GM19238 (cell line): ENCODE measurements around the gene GNB2.

Source experiments
- DNase-seq: peaks from one replicate; pipeline ENCODE4 v3.0.0; 2011; ENCODE audit warnings: low spot score; ENCODE audit not compliant: insufficient read length

The GNB2 gene

DNA sequence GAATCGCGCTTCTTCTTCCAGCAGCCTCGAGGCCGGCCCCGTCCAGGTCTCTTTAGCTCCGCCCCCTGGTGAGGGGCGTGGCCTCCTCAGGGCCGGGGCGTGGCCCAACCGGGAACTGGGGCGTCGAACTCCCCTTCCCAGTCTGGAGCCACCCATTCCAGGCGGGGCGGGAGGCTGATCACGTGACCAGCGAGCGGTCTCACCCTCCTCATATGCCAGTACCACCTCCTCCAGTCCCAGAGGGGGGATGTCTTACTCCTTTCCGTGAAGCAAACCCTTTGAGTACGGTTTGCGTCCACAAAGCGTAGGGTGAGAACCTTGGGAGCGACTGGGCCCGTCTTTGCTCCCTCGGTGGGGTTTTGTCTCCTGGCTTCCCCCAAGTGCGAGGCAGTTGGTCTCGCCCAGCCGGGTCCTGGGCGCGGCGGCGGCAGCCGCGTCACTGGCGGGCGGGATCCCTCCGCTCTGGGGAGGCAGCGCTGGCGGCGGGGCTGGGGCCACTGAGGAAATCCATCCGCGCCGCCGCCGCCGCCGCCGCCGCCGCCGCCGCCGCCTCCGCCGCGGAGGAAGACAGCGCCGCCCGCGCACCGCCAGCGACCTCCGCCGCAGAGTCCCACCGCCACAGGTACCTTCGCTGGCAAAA, at the start of gene GNB2:
TSS of gene GNB2 (plus strand) at position 439 of the 640 bp plus-strand sequence. CDS start 2,526 bp downstream, outside the sequence.
- DNase-seq, result peak; percentile 95

DNA sequence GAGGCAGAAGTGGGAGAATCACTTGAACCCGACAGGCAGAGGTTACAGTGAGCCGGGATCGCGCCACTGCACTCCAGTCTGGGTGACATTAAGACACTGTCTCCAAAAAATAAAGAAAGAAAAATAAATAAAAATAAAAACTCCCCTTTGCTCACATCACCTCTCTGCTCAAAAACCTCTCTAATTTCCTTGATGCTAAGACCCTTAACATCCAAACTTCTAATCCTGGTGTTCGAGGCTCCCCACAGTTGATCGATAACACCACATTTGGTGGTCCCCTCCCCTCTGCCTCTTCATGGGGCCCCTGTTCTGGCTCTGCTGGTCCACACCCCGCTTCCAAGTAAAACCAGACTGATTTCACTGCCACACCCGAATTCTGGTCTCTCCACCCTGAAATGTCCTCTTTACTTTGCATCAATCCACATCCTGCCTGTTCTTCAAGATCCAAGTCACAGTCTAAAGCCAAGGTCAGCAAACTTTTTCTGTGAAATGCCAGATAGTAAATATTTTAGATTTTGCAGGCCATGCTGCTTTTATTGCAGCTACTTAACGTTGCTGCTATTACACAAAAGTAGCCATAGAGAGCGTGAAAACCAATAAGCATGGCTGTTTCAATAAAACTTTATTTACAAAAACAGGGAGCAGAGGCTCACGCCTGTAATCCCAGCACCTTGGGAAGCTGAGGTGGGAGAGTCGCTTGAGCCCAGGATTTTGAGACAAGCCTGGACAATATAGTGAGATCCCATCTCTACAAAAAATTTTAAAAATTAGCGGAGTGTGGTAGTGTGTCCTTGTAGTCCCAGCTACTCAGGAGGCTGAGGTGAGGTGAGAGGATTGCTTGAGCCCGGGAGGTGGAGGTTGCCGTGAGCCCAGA, 49.4 kb upstream of the GNB2 start:
- no peak for DNase-seq

DNA sequence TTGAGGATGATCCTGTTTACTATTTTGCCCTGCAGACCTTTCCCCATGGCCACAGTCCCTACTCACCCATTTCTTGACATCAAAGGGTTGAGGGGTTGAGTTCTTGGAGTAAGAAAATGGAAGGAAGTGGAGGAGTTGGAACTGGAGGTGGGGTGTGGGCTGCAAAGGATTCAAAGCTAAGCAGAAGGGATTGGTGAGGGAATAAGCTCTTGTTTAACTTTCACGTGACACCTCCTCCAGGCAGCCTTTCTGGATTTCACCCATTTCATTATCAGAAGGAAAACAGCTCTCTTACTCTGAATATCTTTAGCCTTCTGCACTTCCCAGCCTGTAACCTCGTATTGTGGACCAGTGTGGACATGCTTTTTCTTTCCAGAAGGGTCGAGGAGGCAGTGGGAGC, 47.5 kb upstream of the GNB2 start:
- no peak for DNase-seq

DNA sequence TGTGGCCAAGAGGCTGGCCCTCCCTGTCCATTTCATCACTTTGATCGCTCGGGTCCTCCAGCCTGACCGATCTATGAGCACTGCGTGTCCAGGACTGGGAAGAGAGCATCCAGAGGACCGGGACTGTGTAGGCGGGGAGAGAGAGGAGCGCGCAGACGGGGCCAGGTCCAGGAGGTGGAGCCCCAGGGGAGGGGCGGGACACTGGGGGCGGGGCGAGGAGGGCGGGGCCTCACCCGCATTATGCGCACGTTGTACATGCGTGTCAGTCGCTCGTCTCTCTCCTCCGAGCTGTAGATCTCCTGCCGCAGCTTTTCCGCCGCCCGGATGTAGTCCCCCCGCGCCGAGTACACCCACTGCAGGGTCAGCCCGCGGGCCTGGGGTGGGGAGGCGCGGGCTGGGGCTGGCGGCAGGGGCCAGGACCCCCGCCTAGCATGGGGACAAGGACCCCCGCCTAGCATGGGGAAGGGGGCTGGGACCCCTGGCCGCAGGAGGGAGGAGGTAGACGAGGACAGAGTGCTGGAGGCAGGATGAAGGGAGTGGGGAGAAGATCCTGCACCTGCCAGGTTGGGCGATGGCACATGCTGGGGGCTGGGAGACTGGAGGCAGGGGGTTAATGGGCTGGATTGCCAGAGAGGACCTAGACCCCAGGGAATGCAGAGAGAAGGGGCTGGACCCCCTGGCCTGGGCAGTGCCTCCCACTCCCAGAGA, 46.9 kb upstream of the GNB2 start:
- DNase-seq, result peak; percentile 97

DNA sequence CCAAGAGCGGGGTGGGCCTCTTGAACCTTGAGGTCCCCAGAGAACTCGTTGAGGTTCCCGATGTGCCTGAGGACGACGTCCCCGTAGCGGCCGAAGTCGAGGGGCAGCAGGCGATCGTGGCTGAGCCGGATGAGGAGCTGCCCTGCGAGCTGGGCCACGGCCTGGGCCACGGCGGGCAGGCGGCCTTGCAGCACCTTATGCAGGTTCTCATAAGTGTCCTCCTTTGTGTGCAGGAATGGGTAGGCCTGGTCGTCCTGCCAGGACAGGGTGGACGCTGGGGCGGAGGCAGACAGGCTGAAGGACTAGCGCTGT, 46.3 kb upstream of the GNB2 start:
- DNase-seq, result no peak

DNA sequence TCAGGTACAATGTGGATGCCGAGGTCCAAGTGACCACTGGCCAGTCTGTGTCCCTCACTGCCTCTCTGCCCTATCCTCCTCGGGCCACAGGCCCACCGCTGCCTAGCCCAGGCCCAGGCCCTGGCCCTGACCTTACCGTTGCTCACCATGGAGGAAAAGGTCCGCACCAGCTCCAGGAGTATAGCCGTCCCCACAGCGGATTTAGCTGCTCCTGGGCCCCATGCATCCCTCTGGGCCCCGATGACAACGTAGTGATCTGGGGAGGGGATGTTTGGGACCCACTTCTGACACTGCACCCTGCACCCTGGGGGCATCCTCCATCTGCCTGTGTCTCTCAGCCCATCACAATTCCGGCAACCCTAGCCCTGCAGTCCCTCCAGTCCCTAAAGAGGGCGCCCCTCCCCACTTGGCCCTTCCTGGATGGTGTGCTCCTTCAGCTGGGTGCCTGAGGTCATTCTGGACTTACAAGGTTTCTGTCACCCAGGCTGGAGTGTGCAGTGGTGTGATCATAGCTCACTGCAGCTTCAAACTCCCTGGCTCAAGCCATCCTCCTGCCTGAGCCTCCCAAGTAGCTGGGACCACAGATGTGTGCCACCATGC, 44.3 kb upstream of the GNB2 start:
- no peak for DNase-seq

DNA sequence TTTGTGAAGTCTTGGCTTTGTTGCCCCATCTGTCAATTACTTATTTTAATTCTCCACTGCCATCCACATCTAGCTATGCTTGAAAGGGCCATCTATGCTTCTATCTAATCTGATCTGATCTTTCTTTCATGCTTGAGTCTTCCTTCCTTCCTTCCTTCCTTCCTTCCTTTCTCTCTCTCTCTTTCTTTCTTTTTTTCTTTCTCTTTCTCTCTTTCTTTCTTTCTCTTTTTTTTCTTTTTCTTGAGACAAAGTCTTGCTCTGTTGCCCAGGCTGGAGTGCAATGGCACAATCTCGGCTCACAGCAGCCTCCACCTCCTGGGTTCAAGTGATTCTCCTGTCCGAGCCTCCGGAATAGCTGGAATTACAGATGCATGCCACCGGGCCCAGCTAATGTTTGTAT, 43.5 kb upstream of the GNB2 start:
- no peak for DNase-seq

DNA sequence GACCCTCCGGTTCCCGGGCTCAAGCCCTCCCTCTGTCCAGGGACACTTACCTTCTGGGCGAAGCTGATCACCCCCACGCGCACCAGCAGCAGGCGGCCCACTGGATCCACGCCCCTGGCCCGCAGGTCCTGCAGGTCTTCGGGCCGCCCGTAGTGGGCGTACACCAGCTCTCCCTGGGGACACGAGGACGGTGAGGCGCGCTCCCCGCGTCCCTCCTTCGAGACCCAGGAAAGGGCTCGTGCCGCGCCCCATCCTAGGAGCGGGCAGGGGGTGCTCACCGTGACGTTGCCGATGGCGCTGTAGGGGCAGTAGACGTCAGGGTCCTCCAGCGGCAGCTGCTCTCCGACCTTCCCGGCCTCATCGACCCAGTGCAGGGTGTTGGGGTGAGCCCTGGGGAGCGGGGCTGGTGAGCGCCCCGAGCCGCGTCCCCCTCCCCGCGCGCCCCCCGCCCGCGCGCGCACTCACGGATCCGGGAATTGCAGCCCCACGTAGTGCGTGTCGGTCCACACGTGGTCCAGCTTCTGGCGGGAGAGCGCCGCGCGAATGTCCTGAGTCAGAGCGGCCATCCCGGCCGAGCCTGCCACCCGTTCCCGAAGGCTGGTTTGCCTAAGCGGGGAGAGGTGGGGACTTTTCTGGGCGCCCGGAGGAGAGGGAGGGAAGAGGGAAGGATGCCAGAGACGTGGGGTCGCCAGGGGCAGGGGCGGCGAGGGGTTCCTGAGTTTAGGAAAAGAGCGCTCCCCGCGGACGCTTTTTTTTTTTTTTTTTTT, 40.4 kb upstream of the GNB2 start:
- DNase-seq, result peak; percentile 50

DNA sequence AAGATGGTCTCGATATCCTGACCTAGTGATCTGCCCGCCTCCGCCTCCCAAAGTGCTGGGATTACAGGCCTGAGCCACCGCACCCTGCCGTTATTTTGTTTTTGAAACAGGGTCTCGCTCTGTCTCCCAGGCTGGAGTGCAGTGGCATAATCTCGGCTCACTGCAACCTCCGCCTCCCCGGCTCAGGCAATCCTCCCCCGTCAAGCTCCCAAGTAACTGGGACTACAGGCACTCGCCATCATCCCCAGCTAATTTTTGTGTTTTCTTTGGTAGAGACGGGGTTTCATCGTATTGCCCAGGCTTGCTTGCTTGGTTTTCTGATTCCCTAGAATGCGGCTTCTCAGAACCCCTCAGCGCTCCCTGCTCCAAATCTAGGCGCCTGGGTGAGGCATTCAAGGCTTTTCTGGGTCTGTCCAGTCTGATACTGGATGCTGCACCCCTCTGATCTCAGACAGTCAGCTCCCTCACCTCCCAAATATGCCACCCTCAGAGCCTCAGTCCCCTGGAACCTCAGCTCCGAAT, 33.5 kb upstream of the GNB2 start:
- no peak for DNase-seq

DNA sequence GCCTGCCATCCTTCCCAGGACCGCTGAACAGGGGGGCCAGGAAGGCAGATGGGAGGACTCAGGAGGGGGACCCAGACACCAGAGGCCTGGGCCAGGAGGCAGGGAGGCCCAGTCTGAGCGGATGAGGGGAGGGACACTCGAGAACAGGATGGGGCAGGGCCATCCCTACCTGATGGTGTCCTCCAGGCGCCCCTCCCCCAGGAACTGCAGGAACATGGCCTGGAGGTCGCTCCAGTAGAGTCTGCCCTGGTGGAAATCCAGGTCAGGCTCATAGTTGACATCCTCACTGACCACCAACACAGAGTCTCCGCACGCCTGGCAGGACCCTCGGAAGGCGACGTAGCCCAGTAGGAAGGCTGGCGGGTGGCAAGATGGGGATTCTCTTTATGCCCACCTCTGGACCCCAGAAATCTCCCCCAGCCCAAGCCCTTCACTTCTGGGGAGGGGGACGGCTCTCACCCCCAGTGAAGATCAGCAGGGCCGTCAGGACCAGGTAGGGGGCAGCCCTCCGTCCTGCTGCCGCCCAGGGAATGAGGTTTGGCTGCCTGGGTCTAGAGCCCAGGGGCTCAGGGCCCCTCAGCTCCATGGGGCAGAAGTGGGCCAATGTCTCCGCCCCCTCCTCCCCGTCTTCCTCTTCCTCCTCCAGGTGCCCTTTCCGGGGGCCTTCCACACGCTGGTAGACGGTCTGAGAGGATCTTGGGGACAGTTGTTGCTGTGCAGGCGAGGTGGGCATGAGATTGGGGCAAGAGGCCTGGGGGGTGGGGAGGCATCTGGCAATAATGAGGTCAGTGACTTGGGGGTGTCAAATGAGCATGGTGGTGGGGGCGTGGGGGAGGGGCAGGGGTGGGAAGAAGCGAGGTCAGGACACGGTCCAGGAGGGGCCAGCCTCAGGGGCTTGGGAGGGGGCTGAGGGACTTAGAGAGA, 32.8 kb upstream of the GNB2 start:
- no peak for DNase-seq

DNA sequence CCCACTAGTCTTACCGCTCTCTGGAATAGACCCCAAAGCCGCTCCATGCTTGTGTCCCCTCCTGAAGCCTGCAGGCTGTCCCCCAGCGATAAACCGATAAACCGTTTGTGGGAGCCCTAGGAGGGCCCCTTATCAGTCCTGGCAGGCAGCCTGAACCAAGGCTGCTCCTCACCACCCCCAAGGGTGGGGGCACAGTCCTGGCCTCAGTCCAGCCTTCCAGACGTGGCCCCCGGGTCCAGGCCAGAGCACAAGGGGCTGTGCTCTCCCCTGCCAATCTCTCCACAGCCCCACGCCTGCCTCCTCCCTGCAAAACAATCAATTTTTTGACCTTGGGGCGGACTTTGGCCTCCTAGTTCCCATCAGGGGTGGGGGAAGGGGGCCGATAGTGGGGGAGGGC, 32.1 kb upstream of the GNB2 start, which contains the start of gene TFR2:
TSS of gene TFR2 (minus strand) at position 90 of the 397 bp plus-strand sequence. CDS start at position 47, 43 bp downstream.
- DNase-seq, result no peak

DNA sequence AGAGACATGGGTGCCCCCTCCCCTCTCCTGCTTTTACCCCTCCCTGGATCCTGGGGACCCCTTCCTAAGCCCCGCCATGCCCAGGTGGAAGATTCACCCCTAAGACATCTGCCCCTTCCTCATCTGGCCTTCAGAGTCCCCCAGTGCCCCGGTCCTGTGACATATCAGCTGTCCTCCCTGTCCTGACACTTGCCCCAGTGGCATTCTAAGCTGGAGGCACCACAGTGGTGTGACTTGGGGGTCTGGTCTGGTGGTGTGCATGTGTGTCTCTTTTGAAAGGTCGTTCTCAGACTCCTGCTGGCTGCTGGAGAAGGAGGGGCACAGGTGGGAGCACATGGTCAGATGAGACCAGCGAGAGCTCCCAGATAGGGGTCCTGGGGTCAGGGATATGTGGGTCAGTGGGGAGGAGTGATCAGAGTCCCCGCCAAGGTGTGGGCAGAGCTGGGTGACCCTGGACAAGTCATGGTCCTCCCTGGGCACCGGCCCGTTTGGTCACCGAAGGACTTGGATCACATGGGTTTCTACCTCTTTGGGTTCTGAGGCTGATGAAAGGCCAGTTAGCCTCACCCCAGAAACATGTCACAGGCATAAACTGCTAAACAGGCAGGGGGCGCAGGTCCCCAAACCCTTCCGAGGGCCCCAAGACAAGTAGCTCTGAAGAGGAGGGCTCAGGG, 31.5 kb upstream of the GNB2 start:
- no peak for DNase-seq

DNA sequence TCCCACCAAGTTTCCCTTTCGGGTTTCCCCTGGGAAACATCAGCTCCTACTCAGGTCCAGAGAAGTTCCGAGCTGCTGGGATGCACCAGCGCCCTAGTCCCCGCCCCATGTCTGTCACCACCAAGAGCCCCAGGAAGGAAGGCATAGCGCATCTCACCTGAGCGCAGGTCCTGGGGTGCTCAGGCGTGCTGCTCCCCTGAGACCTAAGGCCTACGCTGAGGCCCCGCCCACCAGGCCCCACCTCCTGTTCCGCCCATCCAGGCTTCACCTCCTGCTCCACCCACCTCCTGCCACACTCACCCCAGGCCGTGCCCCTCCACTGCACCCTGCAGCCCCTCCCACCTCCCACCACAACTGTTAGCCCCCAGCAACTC, 31.0 kb upstream of the GNB2 start:
- peak; percentile 53 for DNase-seq

DNA sequence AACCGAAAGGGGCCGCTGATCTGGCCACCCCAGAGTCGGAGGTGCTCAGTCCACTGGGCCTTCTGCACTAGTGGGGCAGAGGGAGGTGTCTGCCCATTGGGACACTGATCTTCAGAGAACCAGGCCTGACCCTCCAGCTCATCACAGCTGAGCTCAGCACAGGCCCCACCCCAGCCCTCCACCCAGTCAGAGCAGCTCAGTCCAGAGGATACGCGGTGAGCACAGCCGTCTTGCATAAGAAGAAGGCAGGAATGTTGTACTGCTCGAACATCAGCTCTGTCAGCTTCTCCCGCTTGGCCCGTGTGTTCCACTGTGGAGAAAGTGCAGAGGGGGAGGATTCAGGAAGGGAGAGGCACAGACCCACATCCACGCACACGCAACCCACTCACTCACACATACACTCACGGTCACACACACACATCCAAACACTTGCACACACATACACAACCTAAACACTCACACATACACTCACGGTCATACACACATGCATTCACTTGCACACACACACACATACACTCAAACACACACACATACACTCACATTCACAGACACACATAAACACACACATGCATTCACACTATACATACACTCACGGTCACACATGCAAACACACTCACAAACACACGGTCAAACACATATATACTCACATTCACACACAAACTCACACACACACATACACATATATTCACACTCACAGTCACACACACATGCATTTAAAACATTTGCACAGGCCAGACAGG, 23.5 kb upstream of the GNB2 start:
- DNase-seq, result no peak

DNA sequence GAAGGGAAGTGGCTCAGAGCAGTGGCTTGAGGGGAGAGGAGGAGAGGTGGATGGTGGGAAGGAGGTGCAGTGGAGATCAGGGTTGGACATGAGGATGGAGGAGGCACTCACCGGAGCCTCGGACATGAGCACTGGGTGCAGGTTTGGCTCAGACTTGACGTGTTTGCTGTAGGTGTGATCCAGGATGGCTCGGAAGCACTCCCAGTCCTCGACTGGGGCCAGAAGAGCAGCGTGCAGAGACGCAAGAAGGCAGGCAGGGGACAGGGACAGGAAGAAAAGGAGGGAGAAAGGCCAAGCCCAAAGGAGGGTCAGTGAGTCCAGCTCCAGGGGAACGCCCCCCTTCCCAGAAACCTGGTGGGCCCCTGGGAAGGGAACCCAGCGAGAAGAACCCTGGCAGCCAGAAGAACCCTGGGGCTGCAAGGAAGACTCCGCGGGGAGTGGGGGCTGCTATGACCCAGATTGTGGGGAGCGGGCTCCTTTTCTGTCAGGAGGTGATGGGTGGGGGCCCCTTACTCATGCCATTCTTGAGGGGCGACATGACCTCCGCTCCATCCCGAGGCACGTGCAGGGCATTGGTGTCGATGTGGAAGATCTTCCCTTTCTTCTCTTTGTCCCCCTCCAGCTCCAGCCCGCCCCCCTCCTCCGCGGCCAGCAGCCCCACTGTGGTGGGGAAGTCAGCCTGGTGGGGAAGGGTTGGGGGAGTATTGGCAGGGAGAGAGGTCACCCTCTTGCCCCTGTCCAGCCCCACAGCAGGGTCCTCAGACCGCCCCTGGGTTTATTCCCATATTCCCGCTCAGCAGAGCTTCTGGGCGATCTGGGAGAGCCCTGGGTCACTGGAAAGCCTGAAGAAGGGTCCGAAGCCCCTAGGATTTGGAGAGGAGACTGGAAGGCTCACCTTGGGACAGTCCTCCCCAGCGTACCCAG, 18.4 kb upstream of the GNB2 start:
- no peak for DNase-seq

DNA sequence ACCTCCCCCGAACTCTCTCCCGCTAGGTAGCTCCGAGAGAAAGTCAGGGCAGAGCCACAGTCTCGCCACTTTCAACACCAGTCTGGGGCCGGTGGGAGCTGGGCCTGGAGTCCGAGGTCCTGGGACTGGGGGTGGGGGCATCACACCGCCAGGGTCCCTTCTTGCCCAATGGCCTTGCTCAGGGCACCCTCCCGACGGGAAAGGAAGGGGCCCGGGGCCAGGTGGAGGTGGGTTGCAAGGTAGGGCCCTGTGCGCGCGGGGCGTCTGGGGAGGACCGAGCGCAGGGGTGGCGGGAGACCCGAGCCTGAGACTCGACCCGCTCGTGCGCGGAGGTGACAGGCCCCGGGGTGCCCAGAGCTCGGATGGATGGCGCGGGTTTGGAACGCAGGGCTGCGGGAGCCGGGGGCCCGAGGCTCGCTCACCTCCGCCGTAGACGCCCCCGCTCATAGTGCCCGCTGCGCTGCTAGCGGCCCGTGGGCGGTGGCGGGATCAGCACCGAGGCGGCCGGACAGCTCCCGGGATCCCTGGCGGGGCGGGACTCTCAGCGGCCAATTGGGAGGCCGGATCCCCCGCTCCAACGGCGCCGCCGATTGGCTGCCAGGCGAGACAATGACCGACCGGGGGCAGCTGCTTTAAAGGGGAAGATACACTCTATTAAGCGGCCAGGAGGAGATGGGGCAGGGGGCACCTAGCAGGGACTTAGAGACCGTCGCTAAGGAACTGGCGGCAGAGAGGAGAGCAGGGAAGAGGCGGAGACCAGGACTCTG, 17.4 kb upstream of the GNB2 start, which contains the start of gene ACTL6B:
TSS of gene ACTL6B (minus strand) at position 541 of the 767 bp plus-strand sequence. CDS start at position 447, 94 bp downstream.
- no peak for DNase-seq
